RWPE2 (cell line): Measurements from ENCODE around the gene CAMK1D.

Experiments used
- ATAC-seq: fragments of 200-7000 bp; cut with Tn5 transposase; 3 replicates; pipeline ENCODE4 v1.9.1; 2021; ENCODE audit warnings: low read depth
- DNase-seq: peaks from one replicate; pipeline ENCODE4 v3.0.0-alpha.2; 2020; ENCODE audit warnings: low spot score
- H3K27ac ChIP-seq: fragments of 450-650 bp; 2 replicates; pipeline ENCODE4 v1.5.1; 2017; ENCODE audit warnings: mild to moderate bottlenecking; ENCODE audit not compliant: poor library complexity, severe bottlenecking
- H3K27me3 ChIP-seq: fragments of 250-450 bp; sonication (Bioruptor Pico); 2 replicates; pipeline ENCODE4 v1.5.1; 2021; ENCODE audit warnings: mild to moderate bottlenecking, moderate library complexity; ENCODE audit not compliant: insufficient read depth, poor library complexity, severe bottlenecking
- H3K36me3 ChIP-seq: fragments of 250-450 bp; sonication (Bioruptor Pico); 2 replicates; pipeline ENCODE4 v1.5.1; 2020; ENCODE audit warnings: low read depth, mild to moderate bottlenecking, moderate library complexity
- H3K4me1 ChIP-seq: fragments of 250-450 bp; sonication (Bioruptor Pico); 2 replicates; pipeline ENCODE4 v1.5.1; 2021; ENCODE audit warnings: mild to moderate bottlenecking, moderate library complexity; ENCODE audit not compliant: insufficient read depth, poor library complexity, severe bottlenecking
- H3K4me3 ChIP-seq: fragments of 250-450 bp; sonication (Bioruptor Pico); 2 replicates; pipeline ENCODE4 v1.5.1; 2021; ENCODE audit warnings: mild to moderate bottlenecking, moderate library complexity; ENCODE audit not compliant: severe bottlenecking
- H3K9me3 ChIP-seq: fragments of 250-450 bp; sonication (Bioruptor Pico); 2 replicates; pipeline ENCODE4 v1.5.1; 2021; ENCODE audit warnings: mild to moderate bottlenecking, moderate library complexity; ENCODE audit not compliant: severe bottlenecking
- TF ChIP-seq, protein P1 (sequence below): fragments of 450-650 bp; IDR thresholded peaks from one replicate; pipeline ENCODE4 v1.5.1; 2017; ENCODE audit warnings: mild to moderate bottlenecking, moderate library complexity; ENCODE audit not compliant: poor library complexity, severe bottlenecking

CAMK1D gene

GRCh38 chr10:12792889-12793556, 443.7 kb downstream of the CAMK1D start:
- no peaks in the 10 kb centered on the region for H3K27me3 ChIP-seq
- no peaks in the 10 kb centered on the region for H3K36me3 ChIP-seq
- no peak overlapping the region for H3K4me3 ChIP-seq
- ATAC-seq (no peak), DNase-seq (no peak)
- no peaks in the 10 kb centered on the region for H3K9me3 ChIP-seq
- TF ChIP-seq, protein P1, sequence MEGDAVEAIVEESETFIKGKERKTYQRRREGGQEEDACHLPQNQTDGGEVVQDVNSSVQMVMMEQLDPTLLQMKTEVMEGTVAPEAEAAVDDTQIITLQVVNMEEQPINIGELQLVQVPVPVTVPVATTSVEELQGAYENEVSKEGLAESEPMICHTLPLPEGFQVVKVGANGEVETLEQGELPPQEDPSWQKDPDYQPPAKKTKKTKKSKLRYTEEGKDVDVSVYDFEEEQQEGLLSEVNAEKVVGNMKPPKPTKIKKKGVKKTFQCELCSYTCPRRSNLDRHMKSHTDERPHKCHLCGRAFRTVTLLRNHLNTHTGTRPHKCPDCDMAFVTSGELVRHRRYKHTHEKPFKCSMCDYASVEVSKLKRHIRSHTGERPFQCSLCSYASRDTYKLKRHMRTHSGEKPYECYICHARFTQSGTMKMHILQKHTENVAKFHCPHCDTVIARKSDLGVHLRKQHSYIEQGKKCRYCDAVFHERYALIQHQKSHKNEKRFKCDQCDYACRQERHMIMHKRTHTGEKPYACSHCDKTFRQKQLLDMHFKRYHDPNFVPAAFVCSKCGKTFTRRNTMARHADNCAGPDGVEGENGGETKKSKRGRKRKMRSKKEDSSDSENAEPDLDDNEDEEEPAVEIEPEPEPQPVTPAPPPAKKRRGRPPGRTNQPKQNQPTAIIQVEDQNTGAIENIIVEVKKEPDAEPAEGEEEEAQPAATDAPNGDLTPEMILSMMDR, result no peak
- no peak overlapping the region for H3K27ac ChIP-seq
- no peaks in the 10 kb centered on the region for H3K4me1 ChIP-seq

DNA sequence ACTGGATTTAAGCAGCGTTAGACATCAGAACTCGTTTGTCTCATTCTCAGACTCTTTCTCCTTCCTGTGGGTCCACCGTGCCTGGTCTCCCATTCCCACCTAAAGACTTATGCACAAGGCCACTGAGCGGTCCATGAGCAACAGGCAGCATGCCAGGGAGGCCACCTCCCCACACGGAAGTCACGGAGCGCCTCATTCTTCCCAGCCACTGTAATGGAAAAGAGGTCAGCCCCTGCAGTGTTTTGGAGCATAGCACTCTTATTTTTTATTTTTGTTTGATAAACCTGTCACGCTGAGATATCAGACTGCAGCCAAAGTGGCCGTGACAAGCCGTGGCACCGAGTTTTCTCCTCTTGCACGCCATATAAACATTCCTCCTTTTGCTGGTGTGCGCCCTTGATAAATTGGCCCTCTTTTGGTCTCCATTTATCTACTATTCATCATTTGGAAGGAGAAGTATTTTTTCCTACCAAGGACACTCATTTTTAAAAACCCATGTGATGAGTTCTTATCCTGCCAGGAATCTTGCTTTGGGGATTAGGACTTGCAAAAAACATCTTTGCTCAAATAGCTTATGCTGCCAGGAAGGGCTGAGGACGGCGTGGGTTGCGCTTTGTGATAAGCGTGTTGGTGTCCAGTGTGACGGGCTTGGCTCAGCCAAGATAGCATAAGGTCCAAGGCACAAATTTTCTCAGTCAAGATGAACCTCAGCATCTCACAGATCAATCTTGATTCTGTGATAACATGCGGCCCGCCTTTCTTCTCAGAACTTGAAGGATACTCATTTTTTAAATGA, 446.2 kb downstream of the CAMK1D start:
- H3K9me3 ChIP-seq, result no peaks in the 10 kb centered on the region
- H3K27me3 ChIP-seq, result no peaks in the 10 kb centered on the region
- H3K27ac ChIP-seq, result no peak overlapping the region
- TF ChIP-seq, protein P1, result no peak
- no peak for ATAC-seq
- no peak for DNase-seq
- H3K4me3 ChIP-seq, result no peak overlapping the region
- no peaks in the 10 kb centered on the region for H3K4me1 ChIP-seq
- H3K36me3 ChIP-seq, result no peaks in the 10 kb centered on the region

DNA sequence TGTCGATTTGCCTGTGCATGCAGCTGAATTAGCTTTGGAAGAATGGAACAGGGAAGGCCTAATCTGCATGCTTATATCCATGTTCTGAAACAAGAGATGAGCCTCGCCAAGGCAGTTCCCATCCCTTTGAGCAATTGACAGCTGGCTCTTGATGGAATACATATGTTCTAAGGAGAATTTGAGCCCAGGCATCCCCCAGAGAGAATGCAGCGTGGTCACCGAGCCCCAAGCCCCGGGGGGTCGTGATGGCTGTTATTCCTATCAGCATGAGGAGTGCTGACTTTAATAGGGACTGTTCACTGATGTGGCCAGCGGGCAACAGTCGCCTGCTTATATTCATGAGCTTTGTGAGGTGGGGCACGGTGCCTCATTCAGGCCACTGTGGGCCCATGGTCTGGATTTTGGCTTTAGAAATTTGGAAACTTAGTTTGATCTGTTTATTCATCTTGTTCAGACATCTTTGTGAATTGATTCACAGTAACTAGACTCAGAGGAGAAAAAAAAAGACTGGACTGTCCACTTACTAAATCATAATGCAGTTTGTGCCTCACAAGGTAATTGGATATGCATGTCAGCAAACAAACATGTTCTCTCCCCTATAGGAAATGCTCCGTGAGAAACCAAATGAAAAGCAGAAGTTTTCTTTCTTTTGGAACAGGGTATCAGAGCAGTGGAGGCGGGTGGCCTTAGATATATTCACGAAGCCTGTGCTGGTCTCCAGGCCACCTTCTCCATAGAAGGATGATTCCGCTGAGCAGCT, 447.2 kb downstream of the CAMK1D start:
- ATAC-seq (no peak), DNase-seq (no peak)
- H3K4me1 ChIP-seq, result no peaks in the 10 kb centered on the region
- no peaks in the 10 kb centered on the region for H3K9me3 ChIP-seq
- no peaks in the 10 kb centered on the region for H3K27me3 ChIP-seq
- H3K4me3 ChIP-seq, result no peak overlapping the region
- TF ChIP-seq, protein P1, result no peak
- no peaks in the 10 kb centered on the region for H3K36me3 ChIP-seq
- H3K27ac ChIP-seq, result no peak overlapping the region

GRCh38 chr10:12797471-12798262, 448.3 kb downstream of the CAMK1D start:
- Histone ChIP-seq H3K27ac (no peak overlapping the region), H3K27me3 (no peaks in the 10 kb centered on the region), H3K4me3 (no peak overlapping the region), H3K4me1 (no peaks in the 10 kb centered on the region), H3K9me3 (no peaks in the 10 kb centered on the region), H3K36me3 (no peaks in the 10 kb centered on the region)
- TF ChIP-seq, protein P1, result no peak
- no peak for DNase-seq
- no peak for ATAC-seq
